SKM-1 (cell line): ENCODE results near the gene AGAP2.
"Not testable (repeated sequence)": the region's sequence is repeated elsewhere in the genome, so short reads cannot be mapped to it uniquely, and the experiment has no call there.

Source experiments
- DNase-seq: peaks from one replicate; lab custom pipeline; 2025; ENCODE audit not compliant: unreplicated experiment; lab: John Stamatoyannopoulos, UW

AGAP2 gene

DNA sequence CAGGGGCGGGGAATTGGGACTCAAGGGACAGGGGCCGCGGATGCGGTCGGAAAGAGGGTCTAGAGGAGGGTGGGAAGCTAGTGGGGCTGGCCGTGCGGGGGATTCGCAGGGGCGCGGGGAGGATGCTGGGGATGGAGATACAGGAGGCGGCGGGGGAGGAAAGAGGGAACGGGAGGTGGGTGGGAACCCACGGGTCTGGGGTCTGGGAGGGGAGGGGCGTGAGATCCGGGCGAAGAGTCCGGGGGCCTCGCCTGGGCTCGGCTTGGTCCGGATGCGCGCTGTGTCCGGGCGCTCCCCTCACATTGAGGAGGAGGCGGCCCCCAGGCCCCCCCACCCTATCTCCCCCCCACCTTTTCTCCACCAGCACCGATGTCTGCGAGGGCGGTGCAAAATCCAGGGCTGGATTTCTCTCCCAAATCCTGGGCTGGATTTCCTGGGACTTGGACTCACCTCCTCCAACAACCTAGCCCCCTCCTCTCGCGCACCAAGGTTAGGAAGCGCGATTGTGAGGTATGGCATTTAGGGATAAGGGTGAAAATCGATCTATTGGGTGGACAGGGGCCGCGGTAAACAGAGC is at the start of gene AGAP2:
AGAP2 (minus strand) TSS at position 82 of the 577 bp plus-strand sequence. CDS start 496 bp downstream, outside the sequence.
- DNase-seq, result no peak

DNA sequence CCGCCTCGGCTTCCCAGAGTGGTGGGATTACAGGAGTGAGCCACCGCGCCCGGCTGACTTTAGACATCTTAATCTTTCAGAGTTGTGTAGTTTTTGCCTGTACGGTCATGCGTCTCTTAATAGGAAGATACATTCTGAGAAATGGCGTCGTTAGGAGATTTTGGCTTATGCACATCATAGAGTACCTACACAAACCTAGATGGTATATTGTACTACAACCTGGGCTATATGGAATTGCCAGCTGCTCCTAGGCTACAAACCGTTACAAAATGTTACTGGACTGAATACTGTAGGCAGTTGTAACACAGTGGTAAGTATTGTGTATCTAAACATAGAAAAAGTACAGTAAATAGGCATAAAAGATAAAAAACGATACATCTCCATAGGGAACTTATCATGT is 45.3 kb upstream of the AGAP2 start:
- DNase-seq, result no peak

DNA sequence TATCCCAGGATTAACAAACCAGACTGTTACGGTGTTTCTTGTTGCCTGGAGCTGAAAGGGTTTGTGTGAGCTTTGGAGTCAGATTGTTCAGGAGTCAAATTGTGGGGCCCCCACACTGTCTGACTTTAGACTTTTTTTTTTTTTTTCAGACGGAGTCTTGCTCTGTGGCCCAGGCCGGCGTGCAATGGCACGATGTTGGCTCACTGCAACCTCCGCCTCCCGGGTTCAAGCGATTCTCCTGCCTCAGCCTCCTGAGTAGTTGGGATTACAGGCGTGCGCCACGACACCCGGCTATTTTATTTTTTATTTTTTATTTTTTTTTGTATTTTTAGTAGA is 44.9 kb upstream of the AGAP2 start:
- DNase-seq, result no peak

GRCh38 chr12:57782608-57783465 is 44.3 kb upstream of the AGAP2 start, which contains the start of gene TSFM:
Gene TSFM (plus strand): TSS chr12:57782787. CDS start chr12:57782802, 15 bp downstream.
- peak; percentile 48 for DNase-seq

- DNase-seq, result no peak
Measured at GRCh38 chr12:57782243-57782607, 43.7 kb upstream of the AGAP2 start.

- no peak for DNase-seq
Measured at GRCh38 chr12:57781801-57782200, 43.3 kb upstream of the AGAP2 start.

DNA sequence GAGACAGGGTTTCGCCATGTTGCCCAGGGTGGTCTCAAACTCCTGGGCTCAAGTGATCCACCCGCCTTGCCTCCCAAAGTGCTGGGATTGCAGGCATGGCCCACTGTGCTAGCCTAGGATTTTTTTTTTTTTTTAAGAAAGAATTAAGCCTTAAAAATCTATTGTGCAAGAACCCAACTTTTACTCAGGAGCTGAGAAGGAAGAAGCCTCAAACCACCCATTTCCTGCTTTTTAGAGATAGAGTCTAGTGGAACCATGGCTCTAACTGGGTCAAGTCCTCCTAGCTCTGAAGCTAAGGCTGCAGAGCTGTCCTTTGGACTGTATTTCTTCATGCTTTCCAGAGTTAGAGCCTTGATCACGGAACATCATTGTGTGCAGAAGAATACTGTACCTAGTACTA is 42.7 kb upstream of the AGAP2 start:
- no peak for DNase-seq

GRCh38 chr12:57780284-57780897 is 41.8 kb upstream of the AGAP2 start:
- DNase-seq, result no peak

GRCh38 chr12:57779736-57780135 is 41.2 kb upstream of the AGAP2 start:
- DNase-seq, result no peak

DNA sequence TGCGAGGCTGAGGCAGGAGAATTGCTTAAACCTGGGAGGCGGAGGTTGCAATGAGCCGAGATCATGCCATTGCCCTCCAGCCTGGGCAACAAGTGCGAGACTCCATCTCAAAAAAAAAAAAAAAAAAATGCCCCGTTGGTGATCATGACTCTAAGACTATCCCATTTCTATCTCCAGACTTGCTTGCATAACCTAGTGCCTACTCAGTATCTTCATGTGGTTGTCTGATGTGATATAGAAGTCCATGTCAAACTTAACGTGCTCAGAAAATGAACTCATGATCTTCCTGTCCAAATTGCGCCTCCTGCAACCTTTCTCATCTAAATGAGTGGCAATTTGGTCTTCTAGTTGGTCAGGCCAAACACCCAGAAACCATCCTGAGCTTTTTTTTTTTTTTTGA is 39.4 kb upstream of the AGAP2 start:
- DNase-seq, result no peak

DNA sequence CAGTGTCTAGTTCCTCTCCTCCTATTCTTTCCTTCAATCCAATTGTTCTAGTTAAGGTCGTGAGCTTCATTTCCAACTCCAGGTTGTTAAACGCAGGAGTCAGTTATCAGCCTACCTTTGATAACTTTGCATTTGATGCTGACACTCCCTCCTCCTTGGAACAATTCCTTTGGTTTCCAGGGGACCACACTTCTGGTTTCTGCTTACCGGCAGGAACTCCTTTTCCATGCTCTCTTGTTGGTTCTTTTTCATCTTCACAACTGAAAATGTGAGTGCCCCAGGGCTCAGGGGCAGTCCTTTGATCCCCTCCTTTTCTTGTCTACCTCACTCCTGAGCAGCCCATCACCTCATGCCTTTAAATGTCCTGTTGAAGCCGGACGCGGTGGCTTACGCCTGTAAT is 38.8 kb upstream of the AGAP2 start:
- no peak for DNase-seq

DNA sequence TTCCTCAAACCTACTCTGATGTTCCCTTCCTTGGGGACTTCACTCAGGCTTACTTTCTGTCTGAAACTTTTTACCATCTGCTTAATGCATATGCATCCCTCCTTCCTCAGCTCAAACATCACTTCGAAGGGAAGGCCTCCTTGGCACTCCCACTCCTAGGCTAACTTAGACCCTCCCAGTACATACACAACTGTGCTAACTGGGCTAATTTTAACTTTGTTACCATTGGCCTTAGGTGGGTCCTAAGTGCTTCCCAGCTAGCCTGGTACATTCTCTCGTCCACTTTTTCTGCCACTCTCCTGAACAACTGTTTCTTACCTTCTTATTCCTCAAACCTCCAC is 37.7 kb upstream of the AGAP2 start:
- no peak for DNase-seq

DNA sequence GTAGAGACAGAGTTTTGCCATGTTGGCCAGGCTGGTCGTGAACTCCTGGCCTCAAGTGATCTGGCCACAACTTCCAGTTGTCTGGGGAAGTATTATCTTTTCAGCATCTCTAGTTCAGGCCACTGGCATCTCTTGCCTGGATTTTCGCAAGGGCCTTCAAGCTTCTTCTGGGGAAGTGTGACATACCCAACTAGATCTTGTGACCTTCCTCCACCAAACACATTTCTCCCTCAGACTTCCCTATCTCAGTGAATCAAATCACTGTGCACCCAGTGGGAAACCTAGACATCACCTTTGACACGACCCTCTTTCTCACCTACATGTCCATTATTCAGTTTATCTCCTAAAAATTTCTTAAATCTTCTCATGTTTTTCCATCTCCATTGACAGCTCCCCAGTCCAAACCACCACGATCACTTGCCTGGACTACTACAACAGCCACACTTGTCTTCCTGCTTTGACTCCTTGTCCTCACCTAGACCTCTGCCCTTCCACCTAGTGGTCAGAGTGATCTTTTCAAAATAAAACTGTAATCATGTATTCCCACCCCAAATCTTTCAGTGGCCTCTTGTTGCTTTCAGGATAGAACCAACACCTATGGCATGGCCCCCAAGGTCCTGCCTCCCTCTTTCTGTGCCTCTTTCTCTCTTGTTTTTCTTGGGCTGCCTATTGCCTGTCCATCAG is 37.2 kb upstream of the AGAP2 start:
- peak; percentile 57 for DNase-seq

- no peak for DNase-seq
Measured at GRCh38 chr12:57775044-57775443, 36.5 kb upstream of the AGAP2 start.

- DNase-seq, result not testable (repeated sequence)
Measured at GRCh38 chr12:57774634-57775033, 36.1 kb upstream of the AGAP2 start.

DNA sequence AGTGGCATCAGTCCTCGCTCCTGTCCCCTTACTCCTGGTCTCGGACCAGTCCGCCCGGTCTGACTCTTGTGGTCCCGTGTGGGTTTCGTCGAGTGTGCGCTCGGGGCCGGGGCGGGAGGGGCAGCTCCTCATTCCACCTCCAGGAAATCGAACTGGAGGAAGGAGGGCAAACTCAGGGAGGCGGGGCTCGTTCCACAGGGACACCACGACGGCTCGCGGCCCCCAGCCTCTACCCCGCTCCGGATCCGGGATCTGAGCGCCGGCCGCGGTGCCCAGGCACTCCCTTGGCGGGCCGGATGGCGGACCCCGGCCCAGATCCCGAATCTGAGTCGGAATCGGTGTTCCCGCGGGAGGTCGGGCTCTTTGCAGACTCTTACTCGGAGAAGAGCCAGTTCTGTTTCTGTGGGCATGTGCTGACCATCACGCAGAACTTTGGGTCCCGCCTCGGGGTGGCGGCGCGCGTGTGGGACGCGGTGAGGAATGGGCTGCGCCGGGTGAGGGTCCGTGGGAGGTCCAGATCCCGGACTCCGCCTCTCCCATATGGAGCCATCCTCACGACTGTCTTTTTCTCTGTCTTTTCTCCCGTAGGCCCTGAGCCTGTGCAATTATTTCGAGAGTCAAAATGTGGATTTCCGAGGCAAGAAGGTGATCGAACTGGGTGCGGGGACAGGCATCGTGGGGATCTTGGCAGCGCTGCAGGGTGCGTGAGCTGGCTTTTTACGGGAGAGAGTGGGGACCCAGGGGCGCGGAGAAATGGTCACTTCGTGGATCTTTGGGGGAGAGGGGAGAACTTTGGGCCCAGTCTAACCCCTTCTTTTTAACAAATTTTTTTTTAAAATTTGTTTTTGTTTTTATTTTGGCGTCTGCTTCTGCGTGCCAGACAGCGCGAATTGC is 34.1 kb upstream of the AGAP2 start, which contains the start of gene EEF1AKMT3:
EEF1AKMT3 (plus strand) TSS at position 186 of the 894 bp plus-strand sequence; CDS start at position 297, 111 bp downstream.
- no peak for DNase-seq

DNA sequence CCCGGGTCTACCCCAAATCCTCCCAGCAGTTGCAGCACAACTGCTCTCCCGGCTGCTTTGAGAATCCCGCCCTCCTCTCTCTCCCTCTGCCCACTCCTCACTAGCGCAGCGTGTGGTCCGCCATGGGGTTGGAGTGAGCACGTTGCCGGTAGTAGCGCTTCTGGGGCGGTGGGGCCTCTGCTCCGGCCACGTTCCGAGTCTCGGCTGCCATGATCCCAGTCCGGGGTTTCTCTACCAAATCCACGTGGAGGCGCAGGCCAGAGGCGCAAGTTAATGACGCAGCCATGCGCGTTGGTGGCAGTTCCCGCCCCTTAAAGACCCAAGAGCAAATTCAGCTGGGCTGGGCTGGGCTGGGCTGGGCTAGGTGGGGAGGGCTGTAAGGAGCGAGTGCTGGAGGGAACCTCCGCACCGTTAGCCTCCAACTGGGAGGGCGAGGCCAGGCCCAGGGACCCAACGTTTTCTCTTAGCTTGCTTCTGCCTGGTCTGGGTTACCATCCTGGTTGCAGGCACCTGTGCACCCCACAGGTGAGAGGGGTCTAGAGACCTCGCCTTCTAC is 33.4 kb upstream of the AGAP2 start, which contains the start of gene METTL1:
METTL1 (minus strand) TSS at position 233 of the 556 bp plus-strand sequence; CDS start at position 211, 22 bp downstream.
- DNase-seq, result peak; percentile 79

- peak; percentile 53 for DNase-seq
Measured at GRCh38 chr12:57771236-57771872, 32.8 kb upstream of the AGAP2 start.

GRCh38 chr12:57770734-57771133 is 32.2 kb upstream of the AGAP2 start:
- DNase-seq, result no peak

DNA sequence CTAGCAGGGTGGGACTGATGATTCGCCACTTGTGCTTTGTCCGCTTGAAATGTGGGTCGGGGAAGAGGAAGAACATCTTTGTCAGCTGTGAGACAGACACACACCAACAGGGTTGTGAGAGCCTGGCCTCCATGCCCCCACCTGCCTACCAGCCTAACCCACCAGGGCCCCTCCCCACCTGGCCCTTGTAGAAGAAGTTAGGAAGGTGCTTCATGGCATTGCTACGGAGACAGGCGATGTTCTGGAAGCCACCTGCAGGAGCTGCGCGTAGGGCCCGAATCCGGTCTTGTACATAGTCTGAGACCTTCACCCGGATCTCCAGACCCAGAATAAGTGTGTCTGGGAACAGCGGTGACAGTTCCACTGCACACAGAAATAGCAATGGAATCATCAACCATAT is 31.1 kb upstream of the AGAP2 start:
- no peak for DNase-seq
